AML-193 (cell line): ENCODE results near the gene HPS5.
"Not testable (repeated sequence)": the region's sequence is repeated elsewhere in the genome, so short reads cannot be mapped to it uniquely, and the experiment has no call there.

Experiments used
- DNase-seq, 2 experiments: peaks; one replicate each; lab custom pipeline; 2025; lab: John Stamatoyannopoulos, UW

HPS5 gene

DNA sequence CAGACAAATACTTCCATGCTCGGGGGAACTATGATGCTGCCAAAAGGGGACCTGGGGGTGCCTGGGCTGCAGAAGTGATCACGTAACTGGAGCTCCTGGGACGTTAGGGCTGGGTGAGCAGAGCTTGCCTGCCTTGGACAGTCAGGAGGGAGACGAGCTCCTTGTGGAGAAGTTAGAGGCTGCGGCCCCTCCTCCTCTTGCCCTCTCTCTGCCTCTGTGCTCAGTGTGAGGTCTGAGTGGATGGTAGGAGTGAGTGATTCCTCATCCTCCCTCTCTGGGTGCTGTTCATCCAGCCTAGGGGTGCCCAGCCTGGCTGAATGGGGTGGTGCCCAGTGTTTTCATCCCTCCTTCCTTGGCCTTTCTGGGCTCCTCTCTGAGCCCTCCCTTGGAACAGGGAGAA, 52.7 kb downstream of the HPS5 start:
- not testable (repeated sequence) for DNase-seq

DNA sequence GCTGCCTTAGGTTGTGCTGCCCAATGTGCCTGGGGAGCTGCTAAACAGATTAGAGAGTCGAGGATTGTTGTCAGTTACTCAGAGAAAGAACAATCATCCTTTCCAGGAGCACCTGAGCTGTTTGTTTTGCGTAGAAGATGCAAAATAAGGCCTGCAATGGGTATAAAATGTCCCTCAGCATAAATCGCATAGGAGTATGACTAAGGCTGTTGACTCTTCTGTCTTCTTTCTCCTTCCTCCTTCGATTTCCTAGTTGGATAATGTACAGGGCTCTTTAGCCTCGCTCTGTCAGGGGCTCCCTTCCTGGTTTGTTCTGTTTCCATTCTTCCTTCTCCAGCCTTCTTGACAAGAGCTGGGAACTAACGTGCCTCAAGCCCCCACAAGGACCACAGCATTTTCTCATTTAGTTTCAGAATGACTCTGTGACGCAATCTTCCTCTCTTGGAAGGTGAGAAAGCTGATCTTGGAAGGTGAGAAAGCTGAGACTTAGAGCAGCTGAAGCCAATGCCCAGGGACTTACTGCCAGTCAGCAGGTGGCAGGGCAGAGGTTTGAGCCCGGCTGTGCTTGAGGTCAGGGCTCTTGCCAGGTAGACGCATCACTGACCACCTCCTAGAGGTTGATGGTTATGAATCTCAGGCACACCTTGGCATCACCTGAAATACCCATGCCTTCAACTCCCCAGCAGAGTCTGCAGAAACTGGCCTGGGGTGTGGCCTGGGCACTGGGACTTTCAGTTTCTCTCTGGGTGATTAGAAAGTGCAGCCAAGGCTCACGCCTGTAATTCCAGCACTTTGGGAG, 54.4 kb downstream of the HPS5 start:
- DNase-seq = not testable (repeated sequence)

DNA sequence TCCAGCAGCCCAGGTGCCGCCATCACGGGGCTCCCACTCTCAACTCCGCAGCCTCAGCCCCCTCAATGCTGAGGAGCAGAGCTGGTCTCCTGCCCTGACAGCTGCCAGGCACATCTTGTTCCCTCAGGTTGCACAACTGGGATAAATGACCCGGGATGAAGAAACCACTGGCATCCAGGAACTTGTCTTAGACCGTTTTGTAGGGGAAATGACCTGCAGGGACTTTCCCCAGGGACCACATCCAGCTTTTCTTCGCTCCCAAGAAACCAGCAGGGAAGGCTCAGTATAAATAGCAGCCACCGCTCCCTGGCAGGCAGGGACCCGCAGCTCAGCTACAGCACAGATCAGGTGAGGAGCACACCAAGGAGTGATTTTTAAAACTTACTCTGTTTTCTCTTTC, 56.0 kb downstream of the HPS5 start, which contains the start of gene SAA1:
Gene SAA1 (plus strand): TSS at position 316 of the 400 bp plus-strand sequence. CDS start 624 bp downstream, outside the sequence.
- DNase-seq = no peak

DNA sequence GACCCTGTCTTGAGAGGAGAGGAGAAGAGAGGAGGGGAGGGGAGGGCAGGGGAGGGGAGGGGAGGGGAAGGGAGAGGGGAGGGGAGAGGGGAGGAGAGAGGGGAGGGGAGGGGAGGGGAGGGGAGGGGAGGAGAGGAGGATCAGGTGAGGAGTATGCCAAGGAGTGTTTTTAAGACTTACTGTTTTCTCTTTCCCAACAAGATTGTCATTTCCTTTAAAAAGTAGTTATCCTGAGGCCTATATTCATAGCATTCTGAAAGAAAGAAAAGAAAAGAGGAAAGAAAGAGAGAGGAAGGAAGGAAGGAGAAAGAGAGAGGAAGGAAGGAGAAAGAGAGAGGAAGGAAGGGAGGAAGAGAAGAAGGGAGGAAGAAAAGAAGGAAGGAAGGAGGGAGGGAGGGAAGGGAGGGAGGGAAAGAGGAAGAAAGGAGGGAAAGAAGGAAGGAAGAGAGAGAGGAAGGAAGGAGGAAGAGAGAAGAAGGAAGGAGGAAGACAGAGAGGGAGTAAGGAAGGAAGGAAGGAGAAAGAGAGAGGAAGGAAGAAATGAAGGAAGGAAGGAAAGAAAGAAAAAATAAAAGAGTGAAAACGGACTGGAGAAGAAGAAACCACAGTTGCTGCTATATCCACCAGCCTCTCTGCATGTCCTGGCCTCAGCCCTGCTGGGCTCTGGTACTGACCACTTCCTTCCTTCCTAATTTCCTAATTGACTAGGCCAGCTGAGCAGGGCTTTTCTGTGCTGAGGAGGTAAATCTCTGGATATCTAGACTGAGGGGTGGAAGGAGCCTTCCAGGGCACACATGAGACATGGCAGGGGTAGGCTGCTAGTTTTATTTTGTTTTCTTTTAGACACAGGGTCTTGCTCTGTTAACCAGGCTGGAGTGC, 57.0 kb downstream of the HPS5 start:
- no peak for DNase-seq

DNA sequence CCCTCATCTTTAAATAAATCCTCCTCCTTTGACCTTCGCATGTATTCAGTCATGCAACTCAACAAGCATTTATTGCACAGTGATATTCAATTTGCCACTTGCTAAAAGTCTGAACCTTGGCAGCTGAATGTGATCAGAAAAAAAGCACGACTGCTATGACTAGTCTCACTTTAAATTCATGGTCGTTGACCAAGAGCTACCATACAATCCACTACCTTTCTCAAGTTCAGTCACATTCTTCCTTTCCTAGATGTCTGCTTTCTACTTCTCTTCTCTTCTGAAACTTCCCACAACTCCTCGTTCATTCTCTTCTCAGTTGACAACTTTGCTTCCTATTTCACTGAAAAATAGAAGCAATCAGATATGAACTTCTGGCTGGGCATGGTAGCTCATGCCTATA, 57.9 kb downstream of the HPS5 start:
- no peak for DNase-seq

DNA sequence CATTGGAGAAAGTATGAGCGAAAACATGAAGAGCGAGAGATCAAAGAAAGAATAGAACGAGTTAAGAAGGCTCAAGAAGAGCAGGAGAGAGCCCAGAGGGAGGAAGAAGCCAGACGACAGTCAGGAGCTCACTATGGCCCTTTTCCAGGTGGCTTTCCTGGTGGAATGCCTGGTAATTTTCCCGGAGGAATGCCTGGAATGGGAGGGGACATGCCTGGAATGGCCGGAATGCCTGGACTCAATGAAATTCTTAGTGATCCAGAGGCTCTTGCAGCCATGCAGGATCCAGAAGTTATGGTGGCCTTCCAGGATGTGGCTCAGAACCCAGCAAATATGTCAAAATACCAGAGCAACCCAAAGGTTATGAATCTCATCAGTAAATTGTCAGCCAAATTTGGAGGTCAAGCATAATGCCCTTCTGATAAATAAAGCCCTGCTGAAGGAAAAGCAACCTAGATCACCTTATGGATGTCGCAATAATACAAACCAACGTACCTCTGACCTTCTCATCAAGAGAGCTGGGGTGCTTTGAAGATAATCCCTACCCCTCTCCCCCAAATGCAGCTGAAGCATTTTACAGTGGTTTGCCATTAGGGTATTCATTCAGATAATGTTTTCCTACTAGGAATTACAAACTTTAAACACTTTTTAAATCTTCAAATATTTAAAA, 59.1 kb downstream of the HPS5 start:
- not testable (repeated sequence) for DNase-seq

DNA sequence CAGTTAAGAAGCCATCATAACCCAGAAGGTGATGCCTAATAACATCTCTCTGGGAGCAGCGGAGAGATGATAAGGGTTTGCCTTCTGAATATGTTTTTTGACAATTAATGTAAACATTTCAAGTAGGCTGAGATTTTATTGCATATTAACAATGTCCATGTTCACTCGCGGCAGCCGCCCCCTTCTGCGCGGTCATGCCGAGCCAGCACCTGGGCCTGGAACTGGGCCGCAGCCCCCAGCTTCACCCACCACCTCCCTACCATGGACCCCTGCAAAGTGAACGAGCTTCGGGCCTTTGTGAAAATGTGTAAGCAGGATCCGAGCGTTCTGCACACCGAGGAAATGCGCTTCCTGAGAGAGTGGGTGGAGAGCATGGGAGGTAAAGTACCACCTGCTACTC, 60.2 kb downstream of the HPS5 start:
- DNase-seq = no peak

- DNase-seq = no peak
Measured at GRCh38 chr11:18259259-18259658, 62.7 kb downstream of the HPS5 start.

DNA sequence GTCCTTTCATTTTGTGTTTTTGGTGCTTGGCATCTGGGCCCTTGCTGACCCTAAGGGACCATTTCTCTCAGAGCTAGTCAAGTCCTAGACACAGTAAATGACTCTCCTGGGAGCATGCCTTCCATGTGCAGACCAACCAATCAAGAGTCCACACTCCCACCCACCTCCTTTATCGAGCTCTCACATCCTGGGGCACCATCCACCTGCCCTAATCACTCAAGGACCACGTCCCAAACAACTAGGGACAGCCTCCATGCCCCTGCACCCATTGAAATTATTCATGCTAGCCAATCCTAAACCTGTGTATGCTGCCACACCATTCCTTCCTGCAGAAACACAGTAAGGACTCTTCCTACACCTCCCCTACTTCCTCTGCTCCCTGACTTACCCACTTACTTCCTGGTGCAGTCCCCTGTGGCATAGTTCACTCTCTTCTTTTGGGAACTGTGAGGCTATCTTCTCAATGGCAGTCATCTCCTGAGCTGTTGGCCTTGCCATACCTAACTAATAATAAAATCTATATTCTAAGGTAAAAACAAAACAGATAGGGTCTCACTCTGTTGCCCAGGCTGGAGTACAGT, 67.1 kb downstream of the HPS5 start:
- no peak for DNase-seq

DNA sequence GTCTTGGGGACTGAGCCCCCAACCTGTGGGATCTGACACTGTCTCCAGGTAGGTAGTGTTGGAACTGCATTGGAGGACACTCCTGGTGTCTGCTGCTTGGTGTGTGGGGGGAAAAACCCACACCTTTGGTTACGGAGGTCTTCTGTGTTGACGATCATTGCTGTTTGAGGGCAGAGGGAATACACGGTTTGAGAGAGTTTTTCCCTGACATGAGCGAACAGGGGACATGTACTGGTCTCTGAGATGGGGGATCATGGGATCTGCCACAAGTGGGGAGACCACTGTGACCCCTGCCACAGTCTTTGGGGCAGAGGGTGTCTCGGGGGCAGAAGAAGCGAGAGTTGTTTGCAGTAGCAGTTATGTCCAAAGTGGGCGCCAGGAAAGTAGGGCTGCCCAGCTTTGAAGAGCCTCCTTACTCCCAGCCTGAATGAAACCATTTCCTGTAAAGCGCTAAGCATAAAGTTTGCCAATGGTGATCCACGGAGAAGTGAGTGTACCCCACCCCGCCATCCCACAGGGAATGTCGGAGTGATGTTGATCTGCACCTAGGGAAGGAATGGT, 68.1 kb downstream of the HPS5 start:
- no peak for DNase-seq

DNA sequence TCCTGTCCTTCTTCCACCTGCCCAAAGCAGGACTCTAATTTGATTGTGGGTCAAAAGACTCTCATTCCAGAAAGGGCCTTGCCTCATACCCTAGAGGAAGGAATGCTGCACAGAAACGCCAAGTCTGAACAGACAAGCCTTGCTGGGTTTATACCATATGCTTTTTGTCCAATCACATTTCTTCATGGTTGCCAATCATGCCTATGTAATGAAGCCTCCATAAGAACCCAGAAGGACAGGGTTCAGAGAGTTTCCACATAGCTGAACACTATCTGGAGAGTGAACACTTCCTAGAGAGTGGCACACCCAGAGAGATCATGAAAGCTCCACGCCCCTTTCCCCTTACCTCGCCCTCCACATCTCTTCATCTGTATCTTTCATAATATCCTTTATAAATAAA, 68.7 kb downstream of the HPS5 start:
- DNase-seq = no peak

DNA sequence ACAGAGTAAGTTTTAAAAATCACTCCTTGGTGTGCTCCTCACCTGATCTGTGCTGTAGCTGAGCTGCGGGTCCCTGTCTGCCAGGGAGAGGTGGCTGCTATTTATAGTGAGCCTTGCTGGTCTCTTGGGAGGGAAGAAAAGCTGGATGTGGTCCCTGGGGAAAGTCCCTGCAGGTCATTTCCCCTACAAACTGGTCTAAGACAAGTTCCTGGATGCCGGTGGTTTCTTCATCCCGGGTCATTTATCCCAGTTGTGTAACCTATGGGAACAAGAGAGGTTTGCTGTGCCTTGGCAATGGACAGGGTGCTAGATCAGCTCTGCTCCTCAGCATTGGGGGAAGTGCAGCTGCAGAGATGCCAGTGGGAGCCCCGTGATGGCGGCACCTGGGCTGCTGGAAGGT, 73.4 kb downstream of the HPS5 start, which contains the start of gene SAA2:
Gene SAA2 (minus strand): TSS at position 108 of the 400 bp plus-strand sequence. CDS start 657 bp downstream, outside the sequence.
- no peak for DNase-seq

- DNase-seq = not testable (repeated sequence)
Measured at GRCh38 chr11:18247191-18247581, 74.8 kb downstream of the HPS5 start.

- DNase-seq = not testable (repeated sequence)
Measured at GRCh38 chr11:18246379-18247190, 75.4 kb downstream of the HPS5 start.

DNA sequence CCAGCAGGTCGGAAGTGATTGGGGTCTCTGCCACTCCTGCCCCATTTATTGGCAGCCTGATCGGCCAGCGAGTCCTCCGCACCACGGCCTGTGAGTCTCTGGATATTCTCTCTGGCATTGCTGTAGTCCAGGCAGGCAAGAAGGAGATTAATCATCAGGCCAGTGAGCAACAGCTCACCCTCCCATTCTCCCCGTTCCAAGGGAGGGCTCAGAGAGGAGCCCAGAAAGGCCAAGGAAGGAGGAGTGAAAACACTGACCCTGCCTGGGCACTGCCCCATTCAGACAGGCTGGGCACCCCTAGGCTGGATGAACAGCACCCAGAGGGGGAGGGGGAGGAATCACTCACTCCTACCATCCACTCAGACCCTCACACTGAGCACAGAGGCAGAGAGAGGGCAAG, 76.5 kb downstream of the HPS5 start:
- no peak for DNase-seq

GRCh38 chr11:18243783-18244362, 78.1 kb downstream of the HPS5 start:
- DNase-seq = peak; percentile 70 to 72

DNA sequence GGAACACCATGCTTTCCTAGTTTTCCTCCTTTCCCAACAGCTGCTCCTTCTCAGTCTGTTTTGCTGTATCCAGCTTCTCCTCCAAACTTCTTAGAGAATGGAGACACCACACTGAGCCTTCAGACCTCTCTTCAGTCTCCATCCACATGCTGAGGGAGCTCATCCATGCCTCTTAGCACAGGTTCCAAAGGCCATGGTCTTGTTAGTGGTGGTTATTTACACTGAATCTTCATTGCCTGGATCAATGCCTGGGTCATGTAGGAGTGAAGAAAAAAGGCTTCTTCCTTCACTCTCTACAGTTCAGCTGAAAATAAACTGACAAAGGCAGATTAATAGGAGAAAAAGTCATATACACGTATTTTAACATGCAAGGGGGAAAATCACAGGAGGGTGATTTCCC, 82.3 kb downstream of the HPS5 start:
- DNase-seq = no peak

GRCh38 chr11:18236664-18237356, 85.1 kb downstream of the HPS5 start, which contains the start of gene SAA4:
Gene SAA4, minus strand, starts transcription at chr11:18236802. Its CDS starts 876 bp downstream, at chr11:18235926.
- no peak for DNase-seq
